ENCODE measurements around the gene NAGPA. TPM values are rescaled to one million over a fixed set of nuclear protein-coding genes. Genes with fewer than 3 reads are reported as not detected.
A peak's percentile ranks its signal among the peaks of the same experiment; 100 is the strongest.
"Not testable (repeated sequence)": the region's sequence is repeated elsewhere in the genome, so short reads cannot be mapped to it uniquely, and the experiment has no call there.

Gene NAGPA, protein sequence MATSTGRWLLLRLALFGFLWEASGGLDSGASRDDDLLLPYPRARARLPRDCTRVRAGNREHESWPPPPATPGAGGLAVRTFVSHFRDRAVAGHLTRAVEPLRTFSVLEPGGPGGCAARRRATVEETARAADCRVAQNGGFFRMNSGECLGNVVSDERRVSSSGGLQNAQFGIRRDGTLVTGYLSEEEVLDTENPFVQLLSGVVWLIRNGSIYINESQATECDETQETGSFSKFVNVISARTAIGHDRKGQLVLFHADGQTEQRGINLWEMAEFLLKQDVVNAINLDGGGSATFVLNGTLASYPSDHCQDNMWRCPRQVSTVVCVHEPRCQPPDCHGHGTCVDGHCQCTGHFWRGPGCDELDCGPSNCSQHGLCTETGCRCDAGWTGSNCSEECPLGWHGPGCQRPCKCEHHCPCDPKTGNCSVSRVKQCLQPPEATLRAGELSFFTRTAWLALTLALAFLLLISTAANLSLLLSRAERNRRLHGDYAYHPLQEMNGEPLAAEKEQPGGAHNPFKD
- total RNA-seq (2021) (11.7 and 11.9 TPM in 2 replicates), Bru-seq, nascent RNA (percentile 44 among the genes with signal in this experiment), BruChase-seq, experiment 1, labeled RNA remaining after a 2-hour chase (percentile 51 among the genes with signal in this experiment), BruChase-seq, experiment 2, labeled RNA remaining after a 6-hour chase (percentile 56 among the genes with signal in this experiment)
- long read RNA-seq, transcript NAGPA-201 (10 exons, 2,202 nt), result major isoform, 8 of 22 reads
- long read RNA-seq, partial matches to known transcripts, result 5 of 22 reads
- long read RNA-seq, other reads (novel, unspliced or antisense), result 8 of 22 reads

- DNase-seq (ENCODE audit: low spot score), result peak; percentile 86
- BruUV-seq (replicated peaks), result no TSS peak
- H3K4me1 ChIP-seq (ENCODE audit: insufficient read depth, low read length, poor library complexity, severe bottlenecking), result peaks cover 12% of the 10 kb centered on the region
- H3K36me3 ChIP-seq (ENCODE audit: insufficient read depth, low read length, poor library complexity, severe bottlenecking), result no peaks in the 10 kb centered on the region
- peak within 1 kb of the TSS; percentile 63 for H3K27ac ChIP-seq (ENCODE audit: low read depth, low read length, poor library complexity, severe bottlenecking)
- CTCF ChIA-PET, result no interaction called here
- intact Hi-C loops (cut with micrococcal nuclease; ENCODE audit: unreplicated experiment), result no loop called here
- TF ChIP-seq CTCF (conservative IDR thresholded peaks at IDR 0.05; ENCODE audit: low read depth, low read length), result no peak
- no peak for TF ChIP-seq EZH2 (IDR thresholded peaks at IDR 0.05; ENCODE audit: borderline replicate concordance, low read depth, low read length, poor library complexity, severe bottlenecking)
- peak within 1 kb of the TSS; percentile 77 for H3K4me3 ChIP-seq (ENCODE audit: low read depth, low read length, poor library complexity, severe bottlenecking)
- no peaks in the 10 kb centered on the region for H3K9me3 ChIP-seq (ENCODE audit: low read depth, low read length, poor library complexity, severe bottlenecking)
- POLR2A ChIA-PET (ENCODE audit: low non-redundant PET), result no interaction called here
- H3K27me3 ChIP-seq (replicated peaks; ENCODE audit: insufficient read depth, low read depth, low read length, poor library complexity), result no peaks in the 10 kb centered on the region
Measured at GRCh38 chr16:5033256-5034166, at the start of gene NAGPA. Gene NAGPA (minus strand): TSS chr16:5033935. CDS start chr16:5033914, 21 bp downstream.

- H3K27me3 ChIP-seq (replicated peaks; ENCODE audit: insufficient read depth, low read depth, low read length, poor library complexity); CTCF ChIA-PET; H3K4me3 ChIP-seq (ENCODE audit: low read depth, low read length, poor library complexity, severe bottlenecking); intact Hi-C loops (cut with micrococcal nuclease; ENCODE audit: unreplicated experiment); DNase-seq (ENCODE audit: low spot score); H3K27ac ChIP-seq (ENCODE audit: low read depth, low read length, poor library complexity, severe bottlenecking); BruUV-seq (replicated peaks); POLR2A ChIA-PET (ENCODE audit: low non-redundant PET); H3K9me3 ChIP-seq (ENCODE audit: low read depth, low read length, poor library complexity, severe bottlenecking); H3K4me1 ChIP-seq (ENCODE audit: insufficient read depth, low read length, poor library complexity, severe bottlenecking); H3K36me3 ChIP-seq (ENCODE audit: insufficient read depth, low read length, poor library complexity, severe bottlenecking): not testable (repeated sequence)
Measured at GRCh38 chr16:5080996-5081395, 47.3 kb upstream of the NAGPA start.

DNA sequence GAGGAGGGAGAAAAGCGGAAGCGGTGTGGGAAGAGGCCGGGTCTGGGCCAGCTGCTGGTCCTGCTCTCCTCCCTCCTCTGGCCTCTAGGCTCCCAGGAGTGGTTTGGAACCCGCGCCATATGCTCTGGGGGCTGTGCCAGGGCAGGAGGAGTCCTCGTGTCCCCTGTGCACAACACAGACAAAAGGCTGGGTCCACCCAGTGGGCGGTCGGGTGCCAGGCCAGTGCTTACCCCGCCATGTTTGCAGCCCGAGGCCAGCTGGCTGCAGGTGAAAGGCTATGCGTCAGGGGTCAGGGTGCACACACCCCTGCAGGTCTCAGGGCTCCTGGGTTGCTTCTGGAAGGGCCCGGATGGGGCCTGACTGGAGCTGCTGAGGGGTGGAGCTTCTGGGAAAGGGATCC, 46.7 kb upstream of the NAGPA start:
- BruUV-seq (replicated peaks); H3K4me3 ChIP-seq (ENCODE audit: low read depth, low read length, poor library complexity, severe bottlenecking); H3K9me3 ChIP-seq (ENCODE audit: low read depth, low read length, poor library complexity, severe bottlenecking); POLR2A ChIA-PET (ENCODE audit: low non-redundant PET); H3K27ac ChIP-seq (ENCODE audit: low read depth, low read length, poor library complexity, severe bottlenecking); CTCF ChIA-PET; H3K27me3 ChIP-seq (replicated peaks; ENCODE audit: insufficient read depth, low read depth, low read length, poor library complexity); intact Hi-C loops (cut with micrococcal nuclease; ENCODE audit: unreplicated experiment); DNase-seq (ENCODE audit: low spot score); H3K4me1 ChIP-seq (ENCODE audit: insufficient read depth, low read length, poor library complexity, severe bottlenecking); H3K36me3 ChIP-seq (ENCODE audit: insufficient read depth, low read length, poor library complexity, severe bottlenecking): not testable (repeated sequence)

- ChIA-PET CTCF (no interaction called here), POLR2A (ENCODE audit: low non-redundant PET) (no interaction called here)
- TF ChIP-seq CTCF (conservative IDR thresholded peaks at IDR 0.05; ENCODE audit: low read depth, low read length) (no peak), EZH2 (IDR thresholded peaks at IDR 0.05; ENCODE audit: borderline replicate concordance, low read depth, low read length, poor library complexity, severe bottlenecking) (no peak)
- H3K27ac ChIP-seq (ENCODE audit: low read depth, low read length, poor library complexity, severe bottlenecking), result no peak overlapping the region
- H3K4me3 ChIP-seq (ENCODE audit: low read depth, low read length, poor library complexity, severe bottlenecking), result no peak overlapping the region
- no peaks in the 10 kb centered on the region for H3K9me3 ChIP-seq (ENCODE audit: low read depth, low read length, poor library complexity, severe bottlenecking)
- H3K36me3 ChIP-seq (ENCODE audit: insufficient read depth, low read length, poor library complexity, severe bottlenecking), result peaks cover 6% of the 10 kb centered on the region
- DNase-seq (ENCODE audit: low spot score), result no peak
- no TSS peak for BruUV-seq (replicated peaks)
- no peaks in the 10 kb centered on the region for H3K4me1 ChIP-seq (ENCODE audit: insufficient read depth, low read length, poor library complexity, severe bottlenecking)
- intact Hi-C loops (cut with micrococcal nuclease; ENCODE audit: unreplicated experiment), result no loop called here
- H3K27me3 ChIP-seq (replicated peaks; ENCODE audit: insufficient read depth, low read depth, low read length, poor library complexity), result no peaks in the 10 kb centered on the region
Measured at GRCh38 chr16:5078626-5079025, 44.9 kb upstream of the NAGPA start.
